Subcutaneous abdominal adipose tissue (tissue), 5 donors: ENCODE measurements around the gene MTTP.

Experiments used
- H3K27ac ChIP-seq: one replicate; pipeline ENCODE4 v1.7.0; 2013; ENCODE audit warnings: low read depth, mild to moderate bottlenecking, inconsistent platforms, low read length, moderate library complexity
- H3K27me3 ChIP-seq, 5 donors: one replicate each; pipeline ENCODE4 v1.7.0; 2013; ENCODE audit warnings: low read length in 5 of 5, inconsistent platforms in 1 of 5; ENCODE audit not compliant: control insufficient read depth in 5 of 5, insufficient read depth in 4 of 5
- H3K36me3 ChIP-seq, 5 donors: one replicate each; pipeline ENCODE4 v1.7.0; 2013; ENCODE audit warnings: low read length in 5 of 5; ENCODE audit not compliant: control insufficient read depth in 5 of 5, insufficient read depth in 5 of 5
- H3K4me1 ChIP-seq, 5 donors: one replicate each; pipeline ENCODE4 v1.7.0; 2013; ENCODE audit warnings: low read length in 5 of 5, mild to moderate bottlenecking in 3 of 5, moderate library complexity in 1 of 5; ENCODE audit not compliant: control insufficient read depth in 5 of 5, insufficient read depth in 5 of 5
- H3K4me3 ChIP-seq, 5 donors: one replicate each; pipeline ENCODE4 v1.7.0; 2013; ENCODE audit warnings: low read length in 5 of 5, low read depth in 1 of 5
- H3K9ac ChIP-seq, 5 donors: one replicate each; pipeline ENCODE4 v1.7.0; 2013; ENCODE audit warnings: low read length in 5 of 5, mild to moderate bottlenecking in 4 of 5, moderate library complexity in 3 of 5
- H3K9me3 ChIP-seq, 5 donors: one replicate each; pipeline ENCODE4 v1.7.0; 2013; ENCODE audit warnings: low read length in 5 of 5; ENCODE audit not compliant: control insufficient read depth in 5 of 5
- donor health status: healthy.
- donor health status: healthy.
- donor health status: healthy.
- donor health status: healthy.
- donor health status: healthy.

MTTP gene

GRCh38 chr4:99648321-99648720 is 73.7 kb downstream of the MTTP start:
- Histone ChIP-seq H3K4me1 (peaks cover 0 to 31% (median 11%) of the 10 kb centered on the region in 5 donors), H3K36me3 (no peaks in the 10 kb centered on the region), H3K9ac (no peak overlapping the region), H3K4me3 (no peak overlapping the region), H3K9me3 (no peaks in the 10 kb centered on the region), H3K27ac (no peak overlapping the region), H3K27me3 (no peaks in the 10 kb centered on the region)

GRCh38 chr4:99649208-99649607 is 74.6 kb downstream of the MTTP start:
- no peak overlapping the region for H3K9ac ChIP-seq
- no peak overlapping the region for H3K27ac ChIP-seq
- no peak overlapping the region for H3K4me3 ChIP-seq
- peaks cover 0 to 22% (median 5%) of the 10 kb centered on the region in 5 donors for H3K4me1 ChIP-seq
- H3K36me3 ChIP-seq = no peaks in the 10 kb centered on the region
- no peaks in the 10 kb centered on the region for H3K27me3 ChIP-seq
- H3K9me3 ChIP-seq = no peaks in the 10 kb centered on the region

GRCh38 chr4:99649778-99650177 is 75.2 kb downstream of the MTTP start:
- peaks cover 0 to 20% (median 5%) of the 10 kb centered on the region in 5 donors for H3K4me1 ChIP-seq

GRCh38 chr4:99651016-99651769 is 76.6 kb downstream of the MTTP start:
- H3K4me1 ChIP-seq = peaks cover 0 to 11% (median 4%) of the 10 kb centered on the region in 5 donors
- H3K9me3 ChIP-seq = no peaks in the 10 kb centered on the region
- H3K27me3 ChIP-seq = no peaks in the 10 kb centered on the region
- H3K27ac ChIP-seq = no peak overlapping the region
- H3K9ac ChIP-seq = no peak overlapping the region
- H3K36me3 ChIP-seq = no peaks in the 10 kb centered on the region
- H3K4me3 ChIP-seq = no peak overlapping the region

More at GRCh38 chr4:99649778-99650177, 75.2 kb downstream of the MTTP start:
- Histone ChIP-seq H3K9ac (no peak overlapping the region), H3K27me3 (no peaks in the 10 kb centered on the region), H3K27ac (no peak overlapping the region), H3K36me3 (no peaks in the 10 kb centered on the region), H3K9me3 (no peaks in the 10 kb centered on the region), H3K4me3 (no peak overlapping the region)

- H3K4me3 ChIP-seq = no peak overlapping the region
- no peaks in the 10 kb centered on the region for H3K36me3 ChIP-seq
- H3K27ac ChIP-seq = no peak overlapping the region
Measured at GRCh38 chr4:99651811-99652485, 77.3 kb downstream of the MTTP start.

GRCh38 chr4:99652596-99653436 is 78.2 kb downstream of the MTTP start:
- Histone ChIP-seq H3K36me3 (no peaks in the 10 kb centered on the region), H3K27me3 (no peaks in the 10 kb centered on the region), H3K27ac (no peak overlapping the region), H3K9me3 (no peaks in the 10 kb centered on the region), H3K9ac (no peak overlapping the region), H3K4me3 (no peak overlapping the region), H3K4me1 (peaks cover 0 to 5% (median 3%) of the 10 kb centered on the region in 5 donors)

More at GRCh38 chr4:99651811-99652485, 77.3 kb downstream of the MTTP start:
- H3K9ac ChIP-seq = no peak overlapping the region
- H3K9me3 ChIP-seq = no peaks in the 10 kb centered on the region
- no peaks in the 10 kb centered on the region for H3K27me3 ChIP-seq
- peaks cover 0 to 7% (median 3%) of the 10 kb centered on the region in 5 donors for H3K4me1 ChIP-seq

- H3K9me3 ChIP-seq = no peaks in the 10 kb centered on the region
- H3K9ac ChIP-seq = no peak overlapping the region
- peaks cover 0 to 5% (median 3%) of the 10 kb centered on the region in 5 donors for H3K4me1 ChIP-seq
- H3K36me3 ChIP-seq = no peaks in the 10 kb centered on the region
- no peak overlapping the region for H3K27ac ChIP-seq
- H3K4me3 ChIP-seq = no peak overlapping the region
- no peaks in the 10 kb centered on the region for H3K27me3 ChIP-seq
Measured at GRCh38 chr4:99653916-99654315, 79.3 kb downstream of the MTTP start.

- Histone ChIP-seq H3K36me3 (no peaks in the 10 kb centered on the region), H3K4me1 (peaks cover 0 to 5% (median 3%) of the 10 kb centered on the region in 5 donors), H3K27me3 (no peaks in the 10 kb centered on the region), H3K4me3 (no peak overlapping the region), H3K9me3 (no peaks in the 10 kb centered on the region), H3K27ac (no peak overlapping the region), H3K9ac (no peak overlapping the region)
Measured at GRCh38 chr4:99654361-99654761, 79.7 kb downstream of the MTTP start.

- Histone ChIP-seq H3K27me3 (no peaks in the 10 kb centered on the region), H3K9ac (no peak overlapping the region), H3K27ac (no peak overlapping the region), H3K4me3 (no peak overlapping the region), H3K4me1 (peaks cover 0 to 5% (median 3%) of the 10 kb centered on the region in 5 donors), H3K36me3 (no peaks in the 10 kb centered on the region), H3K9me3 (no peaks in the 10 kb centered on the region)
Measured at GRCh38 chr4:99655308-99656081, 80.9 kb downstream of the MTTP start.
